AG08396 (cell line): ENCODE results near the gene ZCRB1.
"Not testable (repeated sequence)": the region's sequence is repeated elsewhere in the genome, so short reads cannot be mapped to it uniquely, and the experiment has no call there.

Experiments
- DNase-seq: peaks from one replicate; pipeline ENCODE4 v3.0.0; 2012; ENCODE audit warnings: low spot score, mixed read lengths

ZCRB1 gene, protein sequence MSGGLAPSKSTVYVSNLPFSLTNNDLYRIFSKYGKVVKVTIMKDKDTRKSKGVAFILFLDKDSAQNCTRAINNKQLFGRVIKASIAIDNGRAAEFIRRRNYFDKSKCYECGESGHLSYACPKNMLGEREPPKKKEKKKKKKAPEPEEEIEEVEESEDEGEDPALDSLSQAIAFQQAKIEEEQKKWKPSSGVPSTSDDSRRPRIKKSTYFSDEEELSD

DNA sequence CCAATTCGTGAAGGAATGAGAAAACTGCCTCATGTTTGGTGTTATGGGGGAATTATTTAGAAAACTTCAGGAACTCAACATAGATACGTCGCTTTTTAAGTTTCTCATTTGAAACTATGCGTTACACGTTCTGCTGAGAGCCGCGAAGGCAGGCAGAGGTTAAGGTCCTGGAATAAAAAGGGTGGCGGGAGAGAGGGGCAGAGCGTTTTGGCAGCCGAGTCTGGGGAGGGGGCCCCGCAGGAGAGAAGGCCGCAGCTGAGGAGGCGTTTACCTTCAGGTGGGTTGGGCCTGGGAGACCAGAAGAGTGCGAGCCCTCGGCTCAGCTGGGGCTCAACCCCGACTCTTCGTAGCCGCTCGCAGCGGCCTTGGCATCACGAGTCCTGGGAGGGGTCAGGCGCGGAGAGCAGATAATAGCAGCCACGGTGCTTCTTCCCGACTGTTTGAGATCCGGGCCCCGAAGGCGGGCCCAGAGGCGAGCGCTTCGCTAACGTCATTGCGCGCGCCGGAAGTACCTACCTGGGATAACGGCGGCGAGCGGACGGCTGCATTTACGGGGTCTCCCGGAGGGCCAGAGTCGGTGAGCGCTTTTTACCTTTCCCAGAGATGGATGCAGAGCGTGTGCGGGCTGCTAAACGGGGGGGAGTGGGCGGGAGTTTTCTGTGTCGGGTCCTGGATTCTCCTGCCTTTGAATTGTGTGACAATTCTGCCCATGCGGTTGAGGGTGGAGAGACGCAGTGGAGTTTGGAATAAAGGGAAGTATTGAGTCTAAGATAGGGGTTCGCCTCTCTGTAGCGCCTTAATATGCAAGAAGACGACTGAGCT, at the start of gene ZCRB1, which contains the start of gene PPHLN1:
ZCRB1 (minus strand) TSS at position 442 of the 822 bp plus-strand sequence. CDS start 1,992 bp downstream, outside the sequence.
PPHLN1 (plus strand) TSS at position 515 of the 822 bp plus-strand sequence. CDS start 9,736 bp downstream, outside the sequence.
- DNase-seq = peak; percentile 85

GRCh38 chr12:42373669-42374068, 47.8 kb upstream of the ZCRB1 start:
- DNase-seq = no peak

- DNase-seq = peak; percentile 40
Measured at GRCh38 chr12:42372154-42372791, 46.4 kb upstream of the ZCRB1 start.

DNA sequence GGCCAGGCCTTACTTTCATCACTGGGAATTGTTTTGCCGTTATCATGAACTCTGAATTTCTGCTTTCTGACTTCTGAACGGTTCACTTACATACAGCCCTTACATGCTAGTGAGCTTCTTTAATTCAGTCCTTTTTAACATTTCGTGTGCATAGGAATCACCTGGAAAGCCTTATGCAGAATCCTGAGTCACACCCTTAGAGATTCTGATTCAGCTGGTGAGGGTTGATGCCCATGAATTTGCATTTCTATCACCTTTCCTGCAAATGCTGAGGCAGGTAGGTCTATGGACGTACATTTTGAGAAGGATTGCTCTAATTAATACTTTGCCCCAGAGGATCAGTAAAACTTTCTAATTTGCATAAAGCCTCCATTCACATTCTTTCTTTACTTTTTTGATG, 44.1 kb upstream of the ZCRB1 start:
- DNase-seq = no peak

DNA sequence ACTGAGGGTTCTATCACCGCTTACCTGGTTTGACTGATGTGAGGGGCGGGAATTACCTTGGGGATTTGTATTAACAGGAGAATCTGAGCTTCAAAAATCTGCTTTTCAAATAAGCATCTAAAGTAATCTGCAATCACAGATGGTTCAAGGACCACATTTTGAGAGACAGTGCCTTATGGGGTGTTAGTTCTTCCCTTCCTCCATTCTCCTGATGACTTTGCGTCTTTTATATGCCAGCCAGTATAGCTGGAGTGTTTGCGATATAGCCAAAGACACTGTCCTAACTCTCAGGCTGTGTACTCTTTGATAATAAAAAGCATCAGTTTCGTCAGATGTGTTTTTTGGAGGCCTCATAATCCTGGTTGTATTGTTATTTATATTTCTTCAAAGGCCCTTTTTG, 39.6 kb upstream of the ZCRB1 start:
- DNase-seq = no peak

DNA sequence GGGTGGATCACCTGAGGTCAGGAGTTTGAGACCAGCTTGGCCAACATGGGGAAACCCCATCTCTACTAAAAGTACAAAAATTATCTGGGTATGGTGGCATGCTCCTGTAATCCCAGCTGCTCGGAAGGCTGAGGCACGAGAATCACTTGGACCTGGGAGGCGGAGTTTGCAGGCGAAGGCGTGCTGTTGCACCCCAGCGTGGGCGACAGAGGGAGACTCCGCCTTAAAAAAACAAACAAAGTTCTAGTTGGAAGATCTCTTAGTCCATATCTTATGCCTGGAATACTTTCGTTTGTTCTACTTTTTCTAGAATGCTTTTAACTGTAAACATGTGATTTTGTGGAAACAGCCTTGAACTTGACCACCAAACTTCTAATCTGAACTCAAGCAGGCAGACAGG, 38.8 kb upstream of the ZCRB1 start:
- DNase-seq = no peak

DNA sequence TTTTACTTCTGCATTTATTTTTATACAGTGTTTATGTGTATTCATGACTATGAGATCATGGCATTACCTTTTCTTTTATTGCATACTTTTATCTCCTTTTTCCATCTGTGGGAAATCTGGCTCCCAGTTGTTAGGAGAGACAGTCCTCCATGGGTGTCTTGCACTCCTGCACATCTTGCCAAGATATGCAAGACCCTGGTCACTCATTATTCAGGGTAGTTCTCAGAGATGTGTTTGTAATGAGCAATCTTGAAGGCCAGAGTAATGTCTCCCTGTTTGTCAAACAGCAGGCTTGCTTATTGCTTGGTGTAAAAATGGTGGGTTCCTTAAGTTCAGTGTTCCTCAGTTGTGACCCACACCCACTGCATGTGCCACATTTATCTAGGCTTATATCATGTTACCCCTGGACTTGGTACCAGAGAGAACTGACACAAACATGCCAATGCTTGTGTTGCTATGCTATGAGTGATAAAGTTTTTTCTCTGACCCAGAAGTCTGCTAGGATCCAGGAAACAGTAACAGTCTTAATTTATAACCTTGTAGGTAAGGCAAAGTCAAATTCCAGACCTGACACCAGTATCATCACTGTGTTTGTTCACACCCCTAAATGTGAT, 36.9 kb upstream of the ZCRB1 start:
- no peak for DNase-seq

GRCh38 chr12:42361909-42362646, 36.2 kb upstream of the ZCRB1 start:
- no peak for DNase-seq

GRCh38 chr12:42360747-42361403, 35.0 kb upstream of the ZCRB1 start:
- DNase-seq = no peak

DNA sequence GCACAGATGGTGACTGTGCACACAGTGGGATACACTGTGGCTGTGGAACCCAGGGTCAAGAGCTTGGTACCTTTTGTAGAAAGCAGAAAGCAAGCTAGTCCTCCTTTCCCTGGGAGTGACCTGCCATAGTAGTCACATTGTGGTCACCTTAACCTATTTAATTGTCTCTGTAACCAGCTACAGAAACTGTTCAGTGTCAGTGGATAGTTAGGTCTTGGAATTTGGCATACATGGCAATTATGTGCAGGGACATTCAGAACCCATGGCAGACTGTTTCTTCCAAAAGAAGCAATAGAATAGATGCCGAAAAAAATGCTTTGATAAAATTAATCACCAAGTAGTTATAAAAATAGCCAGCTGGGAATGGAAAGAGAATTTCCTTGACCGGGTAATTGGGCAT, 30.4 kb upstream of the ZCRB1 start:
- DNase-seq = no peak

DNA sequence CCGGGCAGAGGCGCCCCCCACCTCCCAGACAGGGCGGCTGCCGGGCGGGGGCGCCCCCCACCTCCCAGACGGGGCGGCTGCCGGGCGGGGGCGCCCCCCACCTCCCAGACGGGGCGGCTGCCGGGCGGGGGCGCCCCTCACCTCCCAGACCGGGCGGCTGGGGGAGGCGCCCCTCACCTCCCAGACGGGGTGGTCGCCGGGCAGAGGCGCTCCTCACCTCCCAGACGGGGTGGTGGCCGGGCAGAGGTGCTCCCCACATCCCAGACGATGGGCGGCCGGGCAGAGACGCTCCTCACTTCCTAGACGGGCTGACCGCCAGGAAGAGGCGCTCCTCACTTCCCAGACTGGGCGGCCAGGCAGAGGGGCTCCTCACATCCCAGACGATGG, 24.1 kb upstream of the ZCRB1 start:
- DNase-seq = not testable (repeated sequence)

DNA sequence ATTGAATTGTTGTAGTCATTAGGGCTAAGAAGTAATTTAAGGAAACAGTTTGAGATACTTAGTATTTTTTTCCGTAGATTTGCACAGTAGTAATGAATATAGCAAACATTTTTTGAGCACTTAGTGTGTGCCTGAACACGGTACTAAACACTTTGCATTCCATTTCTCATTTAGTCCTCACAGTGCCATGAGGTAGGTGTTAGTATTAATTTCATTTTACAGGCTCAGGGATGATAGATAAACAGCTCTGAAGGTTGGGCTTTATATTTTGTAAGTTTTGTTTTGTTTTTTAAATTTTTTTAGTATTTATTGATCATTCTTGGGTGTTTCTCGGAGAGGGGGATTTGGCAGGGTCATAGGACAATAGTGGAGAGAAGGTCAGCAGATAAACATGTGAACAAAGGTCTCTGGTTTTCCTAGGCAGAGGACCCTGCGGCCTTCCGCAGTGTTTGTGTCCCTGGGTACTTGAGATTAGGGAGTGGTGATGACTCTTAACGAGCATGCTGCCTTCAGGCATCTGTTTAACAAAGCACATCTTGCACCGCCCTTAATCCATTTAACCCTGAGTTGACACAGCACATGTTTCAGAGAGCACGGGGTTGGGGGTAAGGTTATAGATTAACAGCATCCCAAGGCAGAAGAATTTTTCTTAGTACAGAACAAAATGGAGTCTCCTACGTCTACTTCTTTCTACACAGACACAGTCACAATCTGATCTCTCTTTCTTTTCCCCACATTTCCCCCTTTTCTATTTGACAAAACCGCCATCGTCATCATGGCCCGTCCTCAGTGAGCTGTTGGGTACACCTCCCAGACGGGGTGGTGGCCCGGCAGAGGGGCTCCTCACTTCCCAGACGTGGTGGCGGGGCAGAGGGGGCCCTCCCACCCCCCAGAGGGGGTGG, 23.5 kb upstream of the ZCRB1 start:
- not testable (repeated sequence) for DNase-seq

- DNase-seq = no peak
Measured at GRCh38 chr12:42346403-42347002, 20.6 kb upstream of the ZCRB1 start.

- DNase-seq = no peak
Measured at GRCh38 chr12:42343721-42344120, 17.8 kb upstream of the ZCRB1 start.

GRCh38 chr12:42342028-42342427, 16.1 kb upstream of the ZCRB1 start:
- no peak for DNase-seq

GRCh38 chr12:42338280-42338679, 12.4 kb upstream of the ZCRB1 start:
- DNase-seq = no peak

- no peak for DNase-seq
Measured at GRCh38 chr12:42336286-42336685, 10.4 kb upstream of the ZCRB1 start.

- peak; percentile 47 for DNase-seq
Measured at GRCh38 chr12:42332301-42333285, 6.7 kb upstream of the ZCRB1 start.
